ENCODE measurements around the gene GFY.

DNA sequence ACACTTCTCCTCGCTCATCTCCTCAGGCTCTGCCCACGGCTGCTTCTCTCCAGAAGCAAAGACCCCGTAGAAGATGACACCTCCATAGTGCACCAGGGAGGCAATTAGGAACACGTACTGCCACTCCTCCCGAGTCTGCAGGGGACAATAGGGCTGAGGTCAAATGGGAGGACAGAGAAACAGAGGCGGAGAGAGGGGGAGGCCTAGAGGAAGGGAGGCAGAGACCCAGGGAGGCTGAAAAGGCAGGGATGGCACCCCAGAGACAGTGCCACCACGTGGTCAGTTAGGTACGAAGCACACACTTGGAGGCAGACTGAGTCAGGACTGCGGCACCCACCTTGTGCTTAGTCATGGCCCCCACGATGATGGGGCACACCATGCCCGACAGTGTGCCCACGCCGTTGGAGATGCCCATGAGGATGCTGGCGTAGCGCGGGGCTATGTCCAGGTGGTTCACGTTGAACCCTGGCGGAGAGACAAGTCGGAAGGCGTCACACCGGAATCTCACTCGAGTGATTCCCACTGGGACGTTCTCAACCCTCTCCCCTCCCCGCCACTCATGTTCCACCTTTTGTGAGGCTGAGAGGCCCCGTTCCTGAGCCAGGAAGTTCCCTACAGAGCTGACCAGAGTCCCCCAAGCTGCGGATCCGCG is 5.6 kb downstream of the GFY start:
- TF ChIP-seq, protein P1, sequence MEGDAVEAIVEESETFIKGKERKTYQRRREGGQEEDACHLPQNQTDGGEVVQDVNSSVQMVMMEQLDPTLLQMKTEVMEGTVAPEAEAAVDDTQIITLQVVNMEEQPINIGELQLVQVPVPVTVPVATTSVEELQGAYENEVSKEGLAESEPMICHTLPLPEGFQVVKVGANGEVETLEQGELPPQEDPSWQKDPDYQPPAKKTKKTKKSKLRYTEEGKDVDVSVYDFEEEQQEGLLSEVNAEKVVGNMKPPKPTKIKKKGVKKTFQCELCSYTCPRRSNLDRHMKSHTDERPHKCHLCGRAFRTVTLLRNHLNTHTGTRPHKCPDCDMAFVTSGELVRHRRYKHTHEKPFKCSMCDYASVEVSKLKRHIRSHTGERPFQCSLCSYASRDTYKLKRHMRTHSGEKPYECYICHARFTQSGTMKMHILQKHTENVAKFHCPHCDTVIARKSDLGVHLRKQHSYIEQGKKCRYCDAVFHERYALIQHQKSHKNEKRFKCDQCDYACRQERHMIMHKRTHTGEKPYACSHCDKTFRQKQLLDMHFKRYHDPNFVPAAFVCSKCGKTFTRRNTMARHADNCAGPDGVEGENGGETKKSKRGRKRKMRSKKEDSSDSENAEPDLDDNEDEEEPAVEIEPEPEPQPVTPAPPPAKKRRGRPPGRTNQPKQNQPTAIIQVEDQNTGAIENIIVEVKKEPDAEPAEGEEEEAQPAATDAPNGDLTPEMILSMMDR (IDR thresholded peaks at IDR 0.05): peak in 1 of 4 donors; percentile 6
- TF ChIP-seq POLR2A (IDR thresholded peaks at IDR 0.05): no peak

Measured in right lobe of liver (tissue), 4 donors.